Subcutaneous adipose tissue (tissue), 4 donors: ENCODE results near the gene DLG4. TPM values are rescaled to one million over a fixed set of nuclear protein-coding genes. Genes with fewer than 3 reads are reported as not detected.

Experiments used
- total RNA-seq, 4 donors: library from RNA; depleted of rRNA; stranded (reverse); fragments of >200 nt; gene quantifications; one replicate each; pipeline ENCODE4 v1.1.0, GENCODE V29; 2016
- TF ChIP-seq, protein P1 (sequence below): fragments of 450-650 bp; IDR thresholded peaks from one replicate; pipeline ENCODE4 v1.5.1; 2016; ENCODE audit warnings: low read depth, mild to moderate bottlenecking, control low read depth, antibody characterized with exemption, moderate library complexity

DLG4 gene
- total RNA-seq, 4 donors from 2014 or later = 3.3 to 17.0 (median 6.9) TPM

DNA sequence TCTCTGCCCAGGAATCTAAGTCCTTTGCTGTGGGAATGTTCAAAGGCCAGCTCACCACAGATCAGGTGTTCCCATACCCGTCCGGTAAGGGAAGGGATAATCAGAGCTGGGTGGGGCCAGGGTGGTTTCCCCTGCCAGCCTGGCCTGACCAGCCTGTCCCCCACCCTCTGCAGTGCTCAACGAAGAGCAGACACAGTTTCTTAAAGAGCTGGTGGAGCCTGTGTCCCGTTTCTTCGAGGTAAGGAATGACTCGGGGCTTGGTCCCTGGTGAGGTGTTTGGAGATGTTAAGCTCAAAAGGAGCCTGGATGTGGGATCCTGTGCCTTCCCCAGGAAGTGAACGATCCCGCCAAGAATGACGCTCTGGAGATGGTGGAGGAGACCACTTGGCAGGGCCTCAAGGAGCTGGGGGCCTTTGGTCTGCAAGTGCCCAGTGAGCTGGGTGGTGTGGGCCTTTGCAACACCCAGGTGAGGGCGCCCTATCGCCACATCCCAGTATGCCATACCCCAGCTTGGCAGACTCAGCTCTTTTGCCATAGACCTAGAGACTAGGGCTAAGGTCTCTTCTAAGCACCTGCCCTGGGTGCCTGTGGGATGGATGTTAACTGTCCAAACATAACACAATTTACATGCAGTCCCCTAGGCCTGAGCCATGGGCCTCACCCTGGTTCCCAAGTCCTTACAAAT, 1.1 kb upstream of the DLG4 start:
- TF ChIP-seq, protein P1, sequence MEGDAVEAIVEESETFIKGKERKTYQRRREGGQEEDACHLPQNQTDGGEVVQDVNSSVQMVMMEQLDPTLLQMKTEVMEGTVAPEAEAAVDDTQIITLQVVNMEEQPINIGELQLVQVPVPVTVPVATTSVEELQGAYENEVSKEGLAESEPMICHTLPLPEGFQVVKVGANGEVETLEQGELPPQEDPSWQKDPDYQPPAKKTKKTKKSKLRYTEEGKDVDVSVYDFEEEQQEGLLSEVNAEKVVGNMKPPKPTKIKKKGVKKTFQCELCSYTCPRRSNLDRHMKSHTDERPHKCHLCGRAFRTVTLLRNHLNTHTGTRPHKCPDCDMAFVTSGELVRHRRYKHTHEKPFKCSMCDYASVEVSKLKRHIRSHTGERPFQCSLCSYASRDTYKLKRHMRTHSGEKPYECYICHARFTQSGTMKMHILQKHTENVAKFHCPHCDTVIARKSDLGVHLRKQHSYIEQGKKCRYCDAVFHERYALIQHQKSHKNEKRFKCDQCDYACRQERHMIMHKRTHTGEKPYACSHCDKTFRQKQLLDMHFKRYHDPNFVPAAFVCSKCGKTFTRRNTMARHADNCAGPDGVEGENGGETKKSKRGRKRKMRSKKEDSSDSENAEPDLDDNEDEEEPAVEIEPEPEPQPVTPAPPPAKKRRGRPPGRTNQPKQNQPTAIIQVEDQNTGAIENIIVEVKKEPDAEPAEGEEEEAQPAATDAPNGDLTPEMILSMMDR = no peak

DNA sequence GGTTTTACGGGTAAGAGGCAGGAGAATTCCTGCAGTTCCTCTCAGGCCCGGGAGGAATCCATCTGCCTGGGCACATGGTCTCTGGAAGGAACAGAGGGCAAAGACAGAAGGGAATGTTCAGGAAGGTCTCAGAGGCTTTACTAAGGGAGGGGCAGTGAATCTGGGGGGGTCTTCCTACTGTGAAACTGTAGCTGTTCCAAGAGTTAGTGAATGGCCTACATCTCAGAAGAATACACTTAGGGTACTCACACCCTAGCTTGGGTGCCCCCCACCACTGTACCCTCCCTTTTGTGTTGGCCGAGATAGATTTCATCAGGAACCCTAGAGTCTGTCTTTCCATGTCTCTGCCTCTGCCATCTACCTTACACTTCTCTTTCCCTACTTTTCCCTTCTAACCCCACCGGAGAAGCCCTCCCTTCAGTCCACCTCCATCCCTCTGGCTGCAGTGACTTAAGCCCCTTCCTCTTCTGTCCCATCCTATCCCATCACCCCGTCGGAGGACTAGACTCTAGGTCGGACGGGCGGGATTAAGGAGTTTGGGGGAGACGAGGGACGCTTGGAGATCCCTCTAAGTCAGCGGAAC, 316 bp downstream of the DLG4 start:
- TF ChIP-seq, protein P1 = no peak

DNA sequence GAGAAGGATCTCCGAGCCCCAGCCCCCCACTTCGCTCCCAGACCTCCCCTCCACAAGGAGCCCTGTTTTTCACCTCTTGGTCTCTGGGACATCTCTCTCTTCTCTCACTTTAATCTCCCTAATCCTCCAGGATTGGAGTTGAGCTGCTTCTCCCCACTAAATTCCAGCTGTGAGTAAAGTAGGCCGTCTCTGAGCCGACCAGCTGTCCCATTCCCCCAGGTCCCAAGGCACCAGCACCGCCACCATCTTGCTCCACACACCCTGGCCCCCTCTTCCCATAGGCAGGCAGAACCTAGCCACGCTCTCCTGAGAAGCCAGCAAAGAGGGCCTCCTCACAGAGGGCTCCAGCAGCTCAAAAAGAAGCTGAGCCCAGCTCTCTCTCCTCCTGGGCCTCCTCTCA, 878 bp downstream of the DLG4 start:
- TF ChIP-seq, protein P1 = no peak

DNA sequence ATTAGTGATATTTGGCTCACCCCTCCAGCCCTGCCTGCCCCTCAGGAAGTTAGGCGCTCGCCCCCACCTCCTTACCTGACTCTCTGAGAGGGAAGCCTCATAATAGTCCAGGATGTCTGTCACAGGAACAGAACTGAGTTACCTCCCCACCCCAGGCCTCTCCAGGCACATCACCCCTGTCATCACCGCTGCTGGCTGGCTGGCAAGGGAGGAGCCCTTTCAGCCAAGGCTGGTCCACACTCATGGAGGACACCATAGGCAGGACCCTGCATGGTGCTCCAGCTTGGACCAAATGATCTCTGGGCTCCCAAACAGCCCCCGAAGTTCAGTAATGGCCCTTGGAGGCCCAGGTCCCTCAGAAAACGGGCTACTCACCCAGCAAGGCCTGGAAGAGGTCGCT, 1.5 kb downstream of the DLG4 start:
- TF ChIP-seq, protein P1 = no peak

DNA sequence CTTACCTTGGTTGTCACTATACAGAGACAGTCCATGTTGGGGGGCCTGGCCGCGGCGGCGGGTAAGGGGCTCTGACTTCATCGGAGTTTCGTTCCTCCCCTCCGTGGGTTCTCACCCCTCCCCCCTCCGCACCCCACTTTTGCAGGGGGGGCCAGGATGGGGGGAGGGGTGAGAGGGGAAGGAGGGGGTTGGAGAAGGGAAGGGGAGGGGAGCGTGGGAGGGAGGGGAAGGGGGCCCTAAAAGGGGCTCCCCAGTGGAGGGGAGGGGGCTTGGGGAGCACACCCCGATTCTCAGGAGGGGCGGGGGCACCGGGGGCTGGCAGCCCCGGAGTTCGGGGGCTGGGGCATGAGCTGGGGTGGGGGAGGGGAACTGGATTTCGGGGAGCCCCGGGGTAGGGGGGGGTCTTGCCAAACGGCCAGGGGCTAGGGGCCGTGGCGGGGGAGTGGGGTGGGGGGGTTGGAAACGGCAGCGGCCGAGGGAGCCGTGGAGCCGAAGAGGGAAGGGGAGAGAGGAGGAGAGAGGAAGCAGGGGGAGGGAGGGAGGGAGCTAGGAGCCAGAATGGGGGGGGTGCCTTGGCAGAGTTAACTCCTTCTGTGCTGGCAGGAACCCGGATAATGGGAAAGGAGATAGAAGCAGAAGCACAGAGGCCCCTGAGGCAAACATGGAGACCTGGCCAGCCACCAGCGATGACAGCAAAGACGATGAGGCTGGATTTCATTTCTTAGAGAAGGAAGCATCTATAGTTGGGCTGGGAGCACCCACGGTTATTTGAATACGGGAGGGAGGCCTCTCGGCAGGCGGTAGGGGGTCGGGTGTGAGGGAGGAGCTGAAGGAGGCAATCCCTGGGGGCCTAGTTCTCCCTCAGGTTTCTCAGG, 2.3 kb downstream of the DLG4 start:
- TF ChIP-seq, protein P1 = no peak

DNA sequence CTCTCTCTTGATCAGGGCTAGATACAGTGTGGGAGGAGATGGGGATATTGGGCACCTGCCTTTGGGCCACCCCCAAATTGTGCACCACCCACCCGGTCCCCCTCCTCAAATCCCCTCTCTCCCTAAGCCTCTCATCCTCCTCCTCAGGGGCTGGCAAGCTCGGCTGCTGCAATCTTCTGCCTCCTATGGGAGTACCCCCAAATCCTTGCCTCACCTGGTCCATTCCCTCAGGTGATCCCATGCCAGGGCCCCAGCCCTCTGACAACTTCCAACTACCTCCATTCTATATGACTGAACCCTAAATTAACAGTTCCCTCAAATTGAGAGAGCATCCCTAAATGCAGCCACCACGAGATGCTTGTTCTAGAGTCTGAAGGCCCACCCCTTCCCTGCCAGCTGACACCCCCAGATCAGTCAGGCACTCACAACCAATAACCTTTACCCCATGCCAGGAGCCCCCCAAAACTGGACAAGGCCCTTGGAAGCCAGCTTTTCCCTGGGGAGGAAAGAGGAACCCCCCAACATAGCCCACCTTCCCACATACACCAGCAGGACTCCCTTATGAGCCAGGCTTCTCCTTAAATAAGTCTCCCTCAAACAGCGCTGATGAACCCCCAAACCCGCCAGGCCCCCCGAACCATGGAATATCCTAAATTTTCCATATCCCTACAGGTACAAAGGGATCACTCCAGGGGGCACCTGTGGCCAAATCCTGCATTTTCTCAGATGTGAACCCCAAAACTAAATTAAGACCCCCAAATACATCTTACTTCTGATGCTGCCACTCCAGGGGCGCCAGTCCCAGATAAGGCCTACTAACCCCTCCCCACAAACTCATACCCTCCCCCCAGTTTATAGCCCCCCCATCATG, 3.2 kb downstream of the DLG4 start:
- TF ChIP-seq, protein P1 = no peak
